Loucy (cell line): Measurements from ENCODE around the gene CCDC70.

Source experiments
- EZH2phosphoT487 ChIP-seq: fragments of 200-600 bp; IDR thresholded peaks from 2 replicates; pipeline ENCODE4 v1.6.1; 2018; ENCODE audit warnings: antibody characterized with exemption, mild to moderate bottlenecking, moderate library complexity, borderline replicate concordance
- TF ChIP-seq, protein P1 (sequence below): fragments of 200-600 bp; sonication (generic); conservative IDR thresholded peaks from 2 replicates; pipeline ENCODE4 v1.5.1; 2014; ENCODE audit warnings: mild to moderate bottlenecking, antibody characterized with exemption, low read length

DNA sequence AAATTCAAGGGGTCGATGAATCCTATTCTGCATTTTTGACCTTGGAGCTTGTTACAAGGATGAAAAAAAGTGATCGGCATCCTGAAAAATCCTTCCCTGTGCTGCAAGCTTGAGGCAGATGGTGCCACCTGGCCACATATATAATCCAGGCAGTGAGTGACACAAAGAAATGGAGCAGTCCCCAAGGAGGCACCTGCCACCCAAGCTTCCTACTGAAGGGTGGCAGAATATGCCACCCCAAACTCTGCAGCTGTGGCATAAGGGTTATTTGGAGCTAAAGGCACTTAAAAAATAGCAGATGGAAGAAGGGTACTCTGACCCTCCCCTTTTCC is 32.2 kb upstream of the CCDC70 start:
- TF ChIP-seq, protein P1, sequence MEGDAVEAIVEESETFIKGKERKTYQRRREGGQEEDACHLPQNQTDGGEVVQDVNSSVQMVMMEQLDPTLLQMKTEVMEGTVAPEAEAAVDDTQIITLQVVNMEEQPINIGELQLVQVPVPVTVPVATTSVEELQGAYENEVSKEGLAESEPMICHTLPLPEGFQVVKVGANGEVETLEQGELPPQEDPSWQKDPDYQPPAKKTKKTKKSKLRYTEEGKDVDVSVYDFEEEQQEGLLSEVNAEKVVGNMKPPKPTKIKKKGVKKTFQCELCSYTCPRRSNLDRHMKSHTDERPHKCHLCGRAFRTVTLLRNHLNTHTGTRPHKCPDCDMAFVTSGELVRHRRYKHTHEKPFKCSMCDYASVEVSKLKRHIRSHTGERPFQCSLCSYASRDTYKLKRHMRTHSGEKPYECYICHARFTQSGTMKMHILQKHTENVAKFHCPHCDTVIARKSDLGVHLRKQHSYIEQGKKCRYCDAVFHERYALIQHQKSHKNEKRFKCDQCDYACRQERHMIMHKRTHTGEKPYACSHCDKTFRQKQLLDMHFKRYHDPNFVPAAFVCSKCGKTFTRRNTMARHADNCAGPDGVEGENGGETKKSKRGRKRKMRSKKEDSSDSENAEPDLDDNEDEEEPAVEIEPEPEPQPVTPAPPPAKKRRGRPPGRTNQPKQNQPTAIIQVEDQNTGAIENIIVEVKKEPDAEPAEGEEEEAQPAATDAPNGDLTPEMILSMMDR: no peak
- TF ChIP-seq EZH2phosphoT487: no peak
